GM21423 (cell line): ENCODE results near the gene COL24A1.
"Not testable (repeated sequence)": the region's sequence is repeated elsewhere in the genome, so short reads cannot be mapped to it uniquely, and the experiment has no call there.

Experiments
- ATAC-seq: cut with Tn5 transposase; IDR thresholded peaks from one replicate; pipeline ENCODE4 v1.9.1; 2021; ENCODE audit warnings: mild to moderate bottlenecking, moderate library complexity; ENCODE audit not compliant: unreplicated experiment

Gene COL24A1

DNA sequence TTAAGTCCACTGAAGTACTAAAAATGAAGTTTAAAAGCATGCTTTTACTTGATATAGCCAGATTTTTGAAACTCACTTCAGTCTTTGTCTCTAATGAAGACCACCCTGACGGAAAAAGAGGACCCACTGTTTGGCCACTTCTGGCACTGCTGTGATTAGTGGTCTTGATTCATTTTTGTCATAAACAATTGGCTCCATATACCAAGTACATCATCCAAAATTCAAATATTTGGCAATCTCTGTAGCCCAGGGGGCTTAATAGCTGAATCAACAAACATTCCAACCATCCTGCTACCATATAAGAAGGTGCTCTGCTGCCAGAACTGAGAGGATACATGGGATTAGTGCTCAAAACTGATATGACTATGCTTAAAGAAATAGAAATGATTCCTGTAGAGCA, 156.0 kb downstream of the COL24A1 start:
- ATAC-seq = no peak

GRCh38 chr1:85998105-85998855, 158.3 kb downstream of the COL24A1 start:
- ATAC-seq = no peak

DNA sequence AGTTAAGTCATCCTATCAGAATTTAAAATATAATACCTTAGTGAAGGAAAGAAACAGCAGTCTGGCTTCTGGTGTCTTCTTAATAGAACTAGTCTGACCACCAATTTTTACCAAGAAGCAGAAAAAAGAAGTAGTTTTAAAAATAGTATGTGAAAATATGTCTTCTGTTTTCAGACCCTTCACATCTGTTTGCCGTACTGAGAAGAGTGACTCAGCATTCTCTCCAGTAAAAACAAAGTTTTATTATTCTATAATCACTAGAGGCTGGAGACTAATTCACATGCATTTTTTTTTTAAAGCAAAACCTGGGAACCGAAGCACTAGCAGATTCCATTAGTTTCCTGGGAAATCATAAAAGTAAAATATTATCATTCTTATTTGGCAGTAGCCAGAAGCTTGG, 163.8 kb downstream of the COL24A1 start:
- peak; percentile 61 for ATAC-seq

- peak; percentile 46 for ATAC-seq
Measured at GRCh38 chr1:85991261-85991660, 165.3 kb downstream of the COL24A1 start.

GRCh38 chr1:85984636-85985035, 171.9 kb downstream of the COL24A1 start:
- peak; percentile 43 for ATAC-seq

GRCh38 chr1:85983316-85983715, 173.3 kb downstream of the COL24A1 start:
- ATAC-seq = no peak

- no peak for ATAC-seq
Measured at GRCh38 chr1:85976516-85977205, 179.9 kb downstream of the COL24A1 start.

DNA sequence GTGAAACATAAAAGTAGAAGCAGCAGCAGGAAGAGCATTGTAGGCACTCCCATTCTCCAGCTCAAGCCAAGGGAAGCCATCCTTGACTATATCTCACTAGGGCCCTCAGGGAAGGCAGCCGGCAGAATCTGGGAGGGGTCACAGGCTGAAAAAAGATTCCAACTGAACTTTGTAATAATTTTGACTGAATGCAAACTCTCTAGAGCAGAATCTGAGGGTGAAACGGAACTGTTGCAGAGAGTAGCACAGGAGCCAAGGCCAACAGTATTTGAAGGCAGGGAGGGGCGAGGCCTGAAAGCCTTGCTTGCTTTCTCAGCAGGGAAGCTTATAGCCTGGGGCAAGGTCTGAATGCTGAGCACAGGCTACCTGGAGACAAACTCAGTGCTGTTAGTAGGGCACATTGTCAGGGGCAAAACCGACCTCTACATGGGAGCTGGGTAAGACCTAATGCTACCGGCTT, 180.6 kb downstream of the COL24A1 start:
- ATAC-seq = no peak

- no peak for ATAC-seq
Measured at GRCh38 chr1:85962457-85962856, 194.1 kb downstream of the COL24A1 start.

- ATAC-seq = no peak
Measured at GRCh38 chr1:85957760-85958159, 198.8 kb downstream of the COL24A1 start.

DNA sequence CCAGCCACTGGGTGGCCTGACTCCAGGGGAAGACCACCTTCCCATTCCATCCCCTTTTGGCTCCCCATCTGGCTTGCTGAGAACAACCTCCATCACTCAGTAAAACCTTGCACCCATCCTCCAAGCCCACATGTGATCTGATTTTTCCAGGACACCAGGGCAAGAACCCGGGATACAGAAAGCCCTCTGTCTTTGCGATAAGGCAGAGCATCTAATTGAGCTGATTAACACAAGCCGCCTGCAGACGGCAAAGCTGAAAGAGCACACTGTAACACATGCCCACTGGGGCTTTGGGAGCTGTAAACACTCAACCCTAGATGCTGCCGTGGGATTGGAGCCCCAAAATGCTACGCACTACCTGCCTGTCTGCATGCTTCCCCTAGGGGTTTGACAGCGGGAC, 201.4 kb downstream of the COL24A1 start:
- ATAC-seq = not testable (repeated sequence)

DNA sequence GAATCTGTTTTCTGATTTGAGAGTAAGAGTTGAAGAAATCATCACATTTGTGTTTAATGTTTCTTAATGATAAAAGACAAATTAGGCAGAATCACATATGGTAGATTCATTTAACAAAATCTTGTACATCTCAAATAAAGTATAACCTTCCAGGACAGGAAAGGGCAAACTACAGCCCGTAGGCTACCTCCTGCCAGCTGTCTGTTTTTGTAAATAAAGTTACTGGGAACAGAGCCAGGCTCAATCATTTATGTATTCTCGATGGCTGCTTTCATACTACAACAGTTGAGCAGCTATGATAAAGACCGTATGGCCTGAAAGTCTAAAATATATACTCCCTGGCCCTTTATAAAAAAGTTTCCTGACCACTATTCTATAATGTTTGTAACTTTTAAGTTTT, 204.1 kb downstream of the COL24A1 start:
- no peak for ATAC-seq

DNA sequence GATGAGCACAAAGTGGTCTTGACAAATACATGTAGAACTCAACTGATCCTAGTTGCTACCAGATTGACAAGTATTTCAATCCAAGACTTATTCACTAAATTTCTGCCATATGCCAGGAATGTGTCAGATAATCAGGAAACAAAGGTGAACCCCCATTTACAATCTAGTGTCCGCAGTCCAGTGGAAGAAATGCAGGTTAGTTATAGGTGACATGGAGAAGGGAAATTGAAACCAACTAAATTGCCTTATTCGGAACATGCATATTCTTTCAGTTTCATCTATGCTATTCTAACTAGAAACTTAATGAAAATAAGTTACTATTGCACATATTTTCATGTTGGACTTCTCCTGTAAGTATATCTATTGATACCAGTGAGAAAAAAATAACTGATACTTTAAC, 209.4 kb downstream of the COL24A1 start:
- no peak for ATAC-seq

DNA sequence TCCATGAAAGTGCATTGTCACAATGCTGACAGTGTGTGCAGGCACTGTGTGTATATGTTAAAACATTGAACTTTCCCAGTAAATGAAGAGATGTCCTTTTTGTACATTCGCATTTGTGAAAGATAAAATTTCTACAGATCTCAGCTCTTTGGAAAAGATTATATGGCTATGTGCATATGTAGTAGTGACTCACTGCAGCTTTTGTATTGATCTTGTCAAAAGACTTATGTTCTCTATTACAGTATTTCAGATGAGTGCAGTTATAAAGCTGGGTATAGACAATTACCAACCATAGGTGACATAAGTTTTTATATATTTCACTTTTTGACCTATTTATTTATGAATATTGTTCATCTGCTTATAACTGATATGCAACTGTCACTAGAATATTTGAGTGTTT, 212.6 kb downstream of the COL24A1 start:
- no peak for ATAC-seq

DNA sequence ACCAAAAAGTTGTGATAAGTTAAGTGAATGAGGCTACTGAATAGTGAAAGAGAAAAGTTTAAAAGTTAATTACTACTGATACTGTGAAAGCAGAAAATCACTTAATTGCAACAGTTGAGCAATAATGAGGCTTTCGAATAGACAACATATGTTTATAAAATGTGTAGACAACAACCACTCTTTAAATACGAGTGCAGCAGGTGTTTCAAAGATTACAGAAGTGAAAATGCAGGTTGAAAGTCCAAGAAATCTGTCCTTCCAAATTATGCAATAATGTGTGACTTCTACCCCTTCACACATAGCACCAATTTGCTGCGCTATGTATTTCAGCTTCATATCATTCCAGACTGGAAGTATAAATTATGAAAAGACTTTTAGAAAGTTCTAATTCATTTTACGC, 213.0 kb downstream of the COL24A1 start:
- no peak for ATAC-seq

- ATAC-seq = no peak
Measured at GRCh38 chr1:85940656-85941306, 215.8 kb downstream of the COL24A1 start.

GRCh38 chr1:85938829-85939228, 217.7 kb downstream of the COL24A1 start:
- ATAC-seq = no peak

- ATAC-seq = no peak
Measured at GRCh38 chr1:85936470-85936869, 220.1 kb downstream of the COL24A1 start.

DNA sequence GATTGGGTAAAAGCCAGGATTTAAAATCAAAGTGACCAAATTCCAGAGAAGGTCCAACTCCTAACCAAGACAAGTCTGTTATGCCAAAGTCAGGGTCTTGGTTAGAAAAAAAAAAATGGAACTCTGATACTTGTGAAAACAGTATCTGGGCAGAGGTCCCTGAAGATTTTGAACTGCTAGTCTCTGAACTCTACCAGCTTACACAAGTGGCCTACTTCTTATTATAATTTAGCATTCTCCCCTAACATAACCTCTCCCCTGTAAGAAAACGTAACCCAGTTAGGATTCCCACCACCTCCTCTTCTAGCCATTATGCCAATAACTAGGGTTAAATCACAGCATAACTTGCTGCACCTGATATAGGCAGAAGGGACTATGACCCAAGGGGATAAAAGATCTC, 220.5 kb downstream of the COL24A1 start:
- ATAC-seq = no peak

DNA sequence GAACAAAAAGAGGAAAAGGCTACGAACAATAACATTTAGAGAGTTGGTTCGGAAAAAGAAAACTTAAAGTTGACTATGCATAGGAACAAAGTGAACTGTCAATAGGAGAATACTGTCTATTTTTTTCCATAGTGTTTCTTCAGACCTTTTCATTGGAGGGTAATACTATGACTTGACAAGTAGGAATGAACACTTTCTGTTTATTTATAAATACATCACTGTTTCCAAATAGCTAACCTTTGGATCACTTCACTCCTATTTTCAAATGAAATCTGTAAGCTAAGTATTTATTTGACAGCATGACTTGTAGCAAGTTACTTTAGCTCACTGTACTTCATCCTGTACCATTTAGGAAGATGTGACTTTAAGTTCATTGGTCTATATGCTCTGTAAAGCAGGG, 221.3 kb downstream of the COL24A1 start:
- no peak for ATAC-seq

DNA sequence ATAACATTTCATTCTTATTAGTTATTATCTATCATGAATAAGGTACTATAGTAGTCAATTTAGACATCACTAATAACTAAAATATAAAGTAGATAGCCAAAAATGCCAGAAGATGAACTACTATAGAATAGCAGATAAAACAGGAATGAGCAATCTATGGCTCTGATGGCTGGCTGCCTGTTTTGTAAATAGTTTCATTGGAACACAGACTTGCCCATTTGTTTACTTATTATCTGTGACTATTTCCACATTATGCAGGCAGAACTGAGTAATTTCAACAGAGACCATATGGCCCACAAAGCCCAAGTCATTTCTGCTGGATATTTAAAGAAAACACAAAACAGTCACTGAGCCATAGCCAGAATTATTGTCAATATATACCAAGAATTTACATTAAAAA, 222.1 kb downstream of the COL24A1 start:
- no peak for ATAC-seq

- no peak for ATAC-seq
Measured at GRCh38 chr1:85933961-85934360, 222.6 kb downstream of the COL24A1 start.
